Panc1 (cell line): ENCODE data around the gene PLIN4. TPM values are rescaled to one million over a fixed set of nuclear protein-coding genes. Genes with fewer than 3 reads are reported as not detected.

Experiments used
- ATAC-seq: fragments of 200-7000 bp; cut with Tn5 transposase; 2 replicates; pipeline ENCODE4 v1.9.1; 2020; ENCODE audit warnings: mild to moderate bottlenecking, moderate library complexity
- BruUV-seq: library from RNA; stranded (reverse); fragments of 400-500 nt; replicated peaks from 2 replicates; lab custom pipeline; 2021; lab: Mats Ljungman, UMichigan
- CTCF ChIA-PET: fragments of 300-600 bp; sonication (Branson Sonifier 250); formaldehyde crosslinking; loops from one replicate; lab custom pipeline; 2022; ENCODE audit warnings: antibody characterized with exemption; lab: Charles Lee
- POLR2A ChIA-PET: fragments of 300-600 bp; sonication (Branson Sonifier 250); formaldehyde crosslinking; loops from one replicate; lab custom pipeline; 2022; ENCODE audit warnings: antibody characterized with exemption; lab: Charles Lee
- DNase-seq: peaks from one replicate; pipeline ENCODE4 v3.0.0-alpha.2; 2010; ENCODE audit warnings: low read depth, low spot score
- H3K27ac ChIP-seq: 2 replicates; pipeline ENCODE4 v1.5.1; 2011; ENCODE audit warnings: mild to moderate bottlenecking, low read length, inconsistent platforms
- H3K27me3 ChIP-seq: fragments of 200-500 bp; sonication (Bioruptor generic); 2 replicates; pipeline ENCODE4 v1.6.0; 2014; ENCODE audit warnings: low read length, inconsistent platforms; ENCODE audit not compliant: control insufficient read depth, insufficient read depth
- H3K36me3 ChIP-seq: fragments of 200-500 bp; sonication (Bioruptor generic); 2 replicates; pipeline ENCODE4 v1.5.1; 2014; ENCODE audit warnings: inconsistent platforms, mild to moderate bottlenecking, low read length, moderate library complexity; ENCODE audit not compliant: control insufficient read depth, insufficient read depth
- H3K4me1 ChIP-seq: 2 replicates; pipeline ENCODE4 v1.5.1; 2011; ENCODE audit warnings: inconsistent platforms, mild to moderate bottlenecking, low read length, moderate library complexity; ENCODE audit not compliant: control insufficient read depth, insufficient read depth
- H3K4me3 ChIP-seq, 2 experiments: 2 replicates each; pipeline ENCODE4 v1.5.1; 2011 to 2012; ENCODE audit warnings: low read depth in 2 of 2, low read length in 2 of 2, mild to moderate bottlenecking in 2 of 2, inconsistent platforms in 1 of 2, moderate library complexity in 1 of 2
- H3K9me3 ChIP-seq: fragments of 200-500 bp; sonication (Bioruptor generic); 2 replicates; pipeline ENCODE4 v1.5.1; 2014; ENCODE audit warnings: low read depth, mild to moderate bottlenecking, inconsistent platforms, low read length, moderate library complexity; ENCODE audit not compliant: control insufficient read depth, insufficient read depth
- CTCF ChIP-seq: fragments of 450-650 bp; IDR thresholded peaks from 2 replicates; pipeline ENCODE4 v1.5.1; 2017; ENCODE audit warnings: mild to moderate bottlenecking
- POLR2AphosphoS5 ChIP-seq: IDR thresholded peaks from 2 replicates; pipeline ENCODE4 v1.6.1; 2012; ENCODE audit warnings: mild to moderate bottlenecking, low read depth, low read length, moderate library complexity
- SIN3A ChIP-seq: IDR thresholded peaks from 2 replicates; pipeline ENCODE4 v1.6.1; 2012; ENCODE audit warnings: low read depth, mild to moderate bottlenecking, low read length, moderate library complexity, borderline replicate concordance; ENCODE audit not compliant: insufficient read depth
- TCF7L2 ChIP-seq: IDR thresholded peaks from 2 replicates; pipeline ENCODE4 v1.6.1; 2011; ENCODE audit warnings: mild to moderate bottlenecking, low read depth, low read length, inconsistent platforms
- in situ Hi-C: cut with HindIII; loops from 2 replicates; pipeline ENCODE4 v1.10.0; 2016; ENCODE audit warnings: low sequenced_read_pairs, low pct_unique_long_range_greater_than_20kb
- intact Hi-C: fragments of 100-400 bp; cut with micrococcal nuclease; formaldehyde crosslinking; loops from one replicate; pipeline ENCODE4 v1.10.0; 2022; ENCODE audit not compliant: unreplicated experiment
- total RNA-seq: library from RNA; stranded (reverse); gene quantifications from one replicate; pipeline ENCODE4 v1.2.1, GENCODE V29; 2021; ENCODE audit not compliant: unreplicated experiment
- TF ChIP-seq, protein P1 (sequence below), 2 experiments: IDR thresholded peaks; 2 replicates each; pipeline ENCODE4 v1.6.1; 2011 to 2012; ENCODE audit warnings: low read depth in 2 of 2, control low read depth in 1 of 2, low read length in 1 of 2, mild to moderate bottlenecking in 1 of 2, moderate library complexity in 1 of 2; ENCODE audit not compliant: insufficient read depth in 1 of 2

PLIN4 gene
- total RNA-seq, 1 experiment from 2014 or later: 10.2 TPM

DNA sequence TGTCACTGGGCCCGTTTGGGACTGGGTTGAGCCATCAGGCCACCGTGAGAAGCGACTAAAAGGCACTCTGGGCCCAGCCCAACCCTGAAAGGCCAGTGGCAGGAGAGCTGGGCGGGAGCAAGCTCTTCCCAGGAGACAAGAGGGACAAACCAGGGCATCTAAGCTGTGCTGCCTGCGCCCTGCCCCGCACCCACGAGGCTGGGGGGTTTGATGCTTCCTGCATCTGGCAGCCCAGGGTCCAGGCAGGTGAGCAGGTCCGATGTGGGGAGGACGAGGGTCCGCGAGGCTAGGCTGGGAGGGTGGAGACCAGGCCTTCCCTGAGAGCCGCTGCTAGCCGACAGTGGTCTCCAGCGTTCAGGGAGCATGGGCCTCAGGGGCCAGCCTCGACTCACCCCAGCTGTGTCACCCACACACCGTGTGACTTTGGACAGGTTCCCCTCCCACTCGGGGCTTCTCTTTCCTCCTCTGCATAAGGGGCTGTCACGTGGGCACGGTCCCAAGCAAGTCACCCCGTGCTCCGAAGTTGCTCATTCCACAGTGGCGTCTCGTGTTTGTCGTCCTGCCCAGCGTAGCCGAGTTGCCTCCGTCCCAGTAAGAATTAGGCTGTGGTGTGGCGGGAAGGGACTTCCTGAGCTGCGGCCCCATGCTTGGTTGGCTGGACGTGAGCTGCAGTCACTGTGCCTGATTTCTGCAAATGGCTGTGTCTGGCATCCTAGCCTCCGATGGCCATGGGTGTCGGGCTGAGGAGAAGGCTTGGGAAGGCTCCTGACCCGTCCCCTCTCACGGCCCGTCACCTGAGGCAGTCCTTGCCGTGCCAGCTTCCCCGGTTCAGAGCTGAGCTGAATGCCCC, 15.8 kb downstream of the PLIN4 start:
- in situ Hi-C loops: no loop called here

GRCh38 chr19:4501691-4502090, 16.6 kb downstream of the PLIN4 start:
- Histone ChIP-seq H3K4me1 (no peaks in the 10 kb centered on the region), H3K27ac (no peak overlapping the region), H3K27me3 (no peaks in the 10 kb centered on the region), H3K4me3 (no peak overlapping the region), H3K9me3 (no peaks in the 10 kb centered on the region), H3K36me3 (no peaks in the 10 kb centered on the region)
- ChIA-PET POLR2A (no interaction called here), CTCF (no interaction called here)
- TF ChIP-seq SIN3A (no peak), TCF7L2 (no peak), POLR2AphosphoS5 (no peak), CTCF (no peak)
- TF ChIP-seq, protein P1, sequence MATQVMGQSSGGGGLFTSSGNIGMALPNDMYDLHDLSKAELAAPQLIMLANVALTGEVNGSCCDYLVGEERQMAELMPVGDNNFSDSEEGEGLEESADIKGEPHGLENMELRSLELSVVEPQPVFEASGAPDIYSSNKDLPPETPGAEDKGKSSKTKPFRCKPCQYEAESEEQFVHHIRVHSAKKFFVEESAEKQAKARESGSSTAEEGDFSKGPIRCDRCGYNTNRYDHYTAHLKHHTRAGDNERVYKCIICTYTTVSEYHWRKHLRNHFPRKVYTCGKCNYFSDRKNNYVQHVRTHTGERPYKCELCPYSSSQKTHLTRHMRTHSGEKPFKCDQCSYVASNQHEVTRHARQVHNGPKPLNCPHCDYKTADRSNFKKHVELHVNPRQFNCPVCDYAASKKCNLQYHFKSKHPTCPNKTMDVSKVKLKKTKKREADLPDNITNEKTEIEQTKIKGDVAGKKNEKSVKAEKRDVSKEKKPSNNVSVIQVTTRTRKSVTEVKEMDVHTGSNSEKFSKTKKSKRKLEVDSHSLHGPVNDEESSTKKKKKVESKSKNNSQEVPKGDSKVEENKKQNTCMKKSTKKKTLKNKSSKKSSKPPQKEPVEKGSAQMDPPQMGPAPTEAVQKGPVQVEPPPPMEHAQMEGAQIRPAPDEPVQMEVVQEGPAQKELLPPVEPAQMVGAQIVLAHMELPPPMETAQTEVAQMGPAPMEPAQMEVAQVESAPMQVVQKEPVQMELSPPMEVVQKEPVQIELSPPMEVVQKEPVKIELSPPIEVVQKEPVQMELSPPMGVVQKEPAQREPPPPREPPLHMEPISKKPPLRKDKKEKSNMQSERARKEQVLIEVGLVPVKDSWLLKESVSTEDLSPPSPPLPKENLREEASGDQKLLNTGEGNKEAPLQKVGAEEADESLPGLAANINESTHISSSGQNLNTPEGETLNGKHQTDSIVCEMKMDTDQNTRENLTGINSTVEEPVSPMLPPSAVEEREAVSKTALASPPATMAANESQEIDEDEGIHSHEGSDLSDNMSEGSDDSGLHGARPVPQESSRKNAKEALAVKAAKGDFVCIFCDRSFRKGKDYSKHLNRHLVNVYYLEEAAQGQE (IDR thresholded peaks at IDR 0.05; ENCODE audit: insufficient read depth in 1 of 2, low read depth in 2 of 2, low read length in 1 of 2): no peak
- intact Hi-C loops: no loop called here
- BruUV-seq: no TSS peak
- in situ Hi-C loops: no loop called here
- ATAC-seq: no peak
- DNase-seq: no peak

More for the DNA sequence above, 15.8 kb downstream of the PLIN4 start:
- Histone ChIP-seq H3K36me3 (no peaks in the 10 kb centered on the region), H3K4me1 (no peaks in the 10 kb centered on the region), H3K4me3 (no peak overlapping the region), H3K27ac (no peak overlapping the region), H3K27me3 (no peaks in the 10 kb centered on the region), H3K9me3 (no peaks in the 10 kb centered on the region)
- no peak for ATAC-seq
- TF ChIP-seq, protein P1 (IDR thresholded peaks at IDR 0.05; ENCODE audit: insufficient read depth in 1 of 2, low read depth in 2 of 2, low read length in 1 of 2): no peak
- no peak for TF ChIP-seq TCF7L2
- no peak for TF ChIP-seq SIN3A
- no peak for TF ChIP-seq POLR2AphosphoS5
- TF ChIP-seq CTCF: no peak
- intact Hi-C loops: no loop called here
- CTCF ChIA-PET: no interaction called here
- POLR2A ChIA-PET: interaction anchor here (0.6 kb wide), 1 partner anchor 193 kb away, joined by 3 read pairs; no protein-coding TSS in a partner anchor
- DNase-seq: no peak
- no TSS peak for BruUV-seq
